GM19468 (cell line): ENCODE results near the gene DENND1C.

Experiments used
- ATAC-seq: cut with Tn5 transposase; IDR thresholded peaks from one replicate; pipeline ENCODE4 v1.9.1; 2021; ENCODE audit warnings: mild to moderate bottlenecking, moderate library complexity, moderate number of reproducible peaks; ENCODE audit not compliant: unreplicated experiment; ENCODE audit errors: extremely low read depth

Gene DENND1C

GRCh38 chr19:6480848-6481415 lies 655 bp downstream of the DENND1C start:
- ATAC-seq, result no peak

GRCh38 chr19:6479836-6480398 lies 1.7 kb downstream of the DENND1C start:
- no peak for ATAC-seq

- no peak for ATAC-seq
Measured at GRCh38 chr19:6478815-6479214, 2.8 kb downstream of the DENND1C start.

GRCh38 chr19:6476896-6477431 lies 4.6 kb downstream of the DENND1C start:
- no peak for ATAC-seq

GRCh38 chr19:6476155-6476895 lies 5.3 kb downstream of the DENND1C start:
- ATAC-seq, result no peak

GRCh38 chr19:6475321-6476108 lies 6.1 kb downstream of the DENND1C start:
- no peak for ATAC-seq

- no peak for ATAC-seq
Measured at GRCh38 chr19:6473647-6474046, 7.9 kb downstream of the DENND1C start.

- no peak for ATAC-seq
Measured at GRCh38 chr19:6472713-6473112, 8.9 kb downstream of the DENND1C start.

- ATAC-seq, result no peak
Measured at GRCh38 chr19:6471076-6471475, 10.5 kb downstream of the DENND1C start.

GRCh38 chr19:6470173-6470572 lies 11.4 kb downstream of the DENND1C start:
- ATAC-seq, result no peak

GRCh38 chr19:6467384-6467783 lies 14.2 kb downstream of the DENND1C start:
- no peak for ATAC-seq

- ATAC-seq, result no peak
Measured at GRCh38 chr19:6466526-6467248, 14.9 kb downstream of the DENND1C start.

GRCh38 chr19:6465663-6466062 lies 15.9 kb downstream of the DENND1C start:
- no peak for ATAC-seq

GRCh38 chr19:6465006-6465405 lies 16.6 kb downstream of the DENND1C start:
- ATAC-seq, result no peak

- ATAC-seq, result no peak
Measured at GRCh38 chr19:6464070-6464873, 17.3 kb downstream of the DENND1C start, which contains the start of gene CRB3. CRB3 (plus strand) TSS chr19:6464271; CDS start chr19:6464702, 431 bp downstream.

GRCh38 chr19:6460099-6460884 lies 21.3 kb downstream of the DENND1C start:
- peak; percentile 35 for ATAC-seq

- peak; percentile 9 for ATAC-seq
Measured at GRCh38 chr19:6459262-6460098, 22.1 kb downstream of the DENND1C start, which contains the start of gene SLC25A23. SLC25A23 (minus strand) TSS chr19:6459792; CDS start chr19:6459628, 164 bp downstream.
